ENCODE data around the gene PPIL4.

Gene PPIL4, protein sequence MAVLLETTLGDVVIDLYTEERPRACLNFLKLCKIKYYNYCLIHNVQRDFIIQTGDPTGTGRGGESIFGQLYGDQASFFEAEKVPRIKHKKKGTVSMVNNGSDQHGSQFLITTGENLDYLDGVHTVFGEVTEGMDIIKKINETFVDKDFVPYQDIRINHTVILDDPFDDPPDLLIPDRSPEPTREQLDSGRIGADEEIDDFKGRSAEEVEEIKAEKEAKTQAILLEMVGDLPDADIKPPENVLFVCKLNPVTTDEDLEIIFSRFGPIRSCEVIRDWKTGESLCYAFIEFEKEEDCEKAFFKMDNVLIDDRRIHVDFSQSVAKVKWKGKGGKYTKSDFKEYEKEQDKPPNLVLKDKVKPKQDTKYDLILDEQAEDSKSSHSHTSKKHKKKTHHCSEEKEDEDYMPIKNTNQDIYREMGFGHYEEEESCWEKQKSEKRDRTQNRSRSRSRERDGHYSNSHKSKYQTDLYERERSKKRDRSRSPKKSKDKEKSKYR

DNA sequence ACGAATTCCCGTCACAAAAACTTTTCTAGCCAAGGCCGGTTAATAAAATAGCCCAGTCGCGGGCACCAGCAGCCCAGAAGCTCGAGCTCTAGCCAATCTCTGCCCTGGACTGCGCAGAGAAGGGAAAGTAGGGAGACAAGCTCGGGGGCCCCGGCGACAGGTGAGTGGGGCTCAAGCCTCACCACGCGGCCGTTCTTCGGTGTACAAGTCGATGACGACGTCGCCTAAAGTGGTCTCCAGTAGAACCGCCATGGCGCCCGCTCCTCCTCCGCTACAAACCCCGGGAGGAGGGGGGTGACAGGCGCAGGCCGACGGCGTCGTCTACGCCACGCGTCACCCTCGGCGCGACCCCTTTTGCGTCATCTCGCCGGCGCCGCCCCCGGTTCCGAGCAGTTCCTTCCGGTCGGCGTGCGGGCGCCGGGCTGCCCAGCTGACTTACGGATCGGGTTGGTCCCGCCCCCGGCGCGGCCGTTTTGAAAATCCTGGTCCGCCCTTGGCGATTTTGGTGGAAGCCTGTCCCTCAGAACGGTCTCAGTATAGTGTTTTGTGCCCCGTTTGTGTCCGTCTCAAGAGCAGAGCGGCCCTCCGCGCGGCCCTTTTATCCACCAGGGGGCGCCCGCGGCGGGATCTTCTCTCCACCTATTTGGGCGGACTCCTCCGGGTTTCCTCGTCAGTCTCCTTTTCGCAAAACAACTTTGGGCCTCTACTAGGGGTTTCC, at the start of gene PPIL4:
Gene PPIL4 (minus strand): TSS at position 290 of the 718 bp plus-strand sequence. CDS start 38 bp downstream, at position 252.
- Histone ChIP-seq H3K9ac (ENCODE audit: low read depth in 1 of 2, low read length in 2 of 2) (peak within 1 kb of the TSS; percentile 87 to 99), H3K9me3 (ENCODE audit: control insufficient read depth in 2 of 2, low read length in 2 of 2) (no peaks in the 10 kb centered on the region), H3K4me3 (ENCODE audit: low read length in 2 of 2) (peak within 1 kb of the TSS; percentile 94 to 99), H3K27ac (ENCODE audit: low read depth in 2 of 2, low read length in 2 of 2) (peak within 1 kb of the TSS; percentile 93 to 96), H3K36me3 (ENCODE audit: control insufficient read depth in 2 of 2, insufficient read depth in 2 of 2, low read length in 2 of 2) (peaks cover 0 to under 1% of the 10 kb centered on the region in 2 donors), H3K27me3 (ENCODE audit: control insufficient read depth in 2 of 2, insufficient read depth in 2 of 2, low read length in 2 of 2) (no peaks in the 10 kb centered on the region), H3K4me1 (ENCODE audit: control insufficient read depth in 2 of 2, insufficient read depth in 2 of 2, low read length in 2 of 2) (peaks cover 10 to 16% of the 10 kb centered on the region in 2 donors)

GRCh38 chr6:149593408-149593807, 47.6 kb upstream of the PPIL4 start:
- Histone ChIP-seq H3K27me3 (ENCODE audit: control insufficient read depth in 2 of 2, insufficient read depth in 2 of 2, low read length in 2 of 2) (no peaks in the 10 kb centered on the region), H3K9me3 (ENCODE audit: control insufficient read depth in 2 of 2, low read length in 2 of 2) (no peaks in the 10 kb centered on the region), H3K9ac (ENCODE audit: low read depth in 1 of 2, low read length in 2 of 2) (no peak overlapping the region), H3K36me3 (ENCODE audit: control insufficient read depth in 2 of 2, insufficient read depth in 2 of 2, low read length in 2 of 2) (peaks cover 31 to 52% of the 10 kb centered on the region in 2 donors), H3K4me3 (ENCODE audit: low read length in 2 of 2) (no peak overlapping the region), H3K4me1 (ENCODE audit: control insufficient read depth in 2 of 2, insufficient read depth in 2 of 2, low read length in 2 of 2) (no peaks in the 10 kb centered on the region), H3K27ac (ENCODE audit: low read depth in 2 of 2, low read length in 2 of 2) (no peak overlapping the region)

DNA sequence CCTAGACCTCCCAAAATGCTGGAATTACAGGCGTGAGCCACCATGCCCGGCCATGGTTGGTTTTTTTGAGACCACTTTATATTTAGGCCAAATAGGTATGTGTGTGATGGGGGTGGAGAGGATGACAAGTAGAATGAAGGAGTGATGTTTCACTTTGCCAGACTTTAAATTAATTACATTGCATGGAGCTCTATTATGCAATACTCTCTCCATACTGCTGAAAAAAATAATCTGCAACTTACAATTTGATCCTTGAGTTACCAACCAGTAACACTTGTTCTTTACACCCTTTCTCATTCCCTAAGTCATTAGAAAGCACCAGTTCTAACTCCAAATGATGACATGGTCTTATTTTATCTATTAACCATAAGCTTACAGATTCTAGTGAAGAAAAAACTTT, 47.1 kb upstream of the PPIL4 start:
- Histone ChIP-seq H3K9ac (ENCODE audit: low read depth in 1 of 2, low read length in 2 of 2) (no peak overlapping the region), H3K27me3 (ENCODE audit: control insufficient read depth in 2 of 2, insufficient read depth in 2 of 2, low read length in 2 of 2) (no peaks in the 10 kb centered on the region), H3K27ac (ENCODE audit: low read depth in 2 of 2, low read length in 2 of 2) (no peak overlapping the region), H3K9me3 (ENCODE audit: control insufficient read depth in 2 of 2, low read length in 2 of 2) (no peaks in the 10 kb centered on the region), H3K4me1 (ENCODE audit: control insufficient read depth in 2 of 2, insufficient read depth in 2 of 2, low read length in 2 of 2) (no peaks in the 10 kb centered on the region), H3K36me3 (ENCODE audit: control insufficient read depth in 2 of 2, insufficient read depth in 2 of 2, low read length in 2 of 2) (peaks cover 29 to 50% of the 10 kb centered on the region in 2 donors), H3K4me3 (ENCODE audit: low read length in 2 of 2) (no peak overlapping the region)

- Histone ChIP-seq H3K36me3 (ENCODE audit: control insufficient read depth in 2 of 2, insufficient read depth in 2 of 2, low read length in 2 of 2) (peaks cover 21 to 31% of the 10 kb centered on the region in 2 donors), H3K9me3 (ENCODE audit: control insufficient read depth in 2 of 2, low read length in 2 of 2) (no peaks in the 10 kb centered on the region)
Observed at GRCh38 chr6:149586149-149586548, 40.3 kb upstream of the PPIL4 start.

GRCh38 chr6:149581349-149581748, 35.5 kb upstream of the PPIL4 start:
- H3K4me1 ChIP-seq (ENCODE audit: control insufficient read depth in 2 of 2, insufficient read depth in 2 of 2, low read length in 2 of 2) = no peaks in the 10 kb centered on the region
- peaks cover 28 to 31% of the 10 kb centered on the region in 2 donors for H3K36me3 ChIP-seq (ENCODE audit: control insufficient read depth in 2 of 2, insufficient read depth in 2 of 2, low read length in 2 of 2)
- no peaks in the 10 kb centered on the region for H3K27me3 ChIP-seq (ENCODE audit: control insufficient read depth in 2 of 2, insufficient read depth in 2 of 2, low read length in 2 of 2)
- no peaks in the 10 kb centered on the region for H3K9me3 ChIP-seq (ENCODE audit: control insufficient read depth in 2 of 2, low read length in 2 of 2)
- no peak overlapping the region for H3K4me3 ChIP-seq (ENCODE audit: low read length in 2 of 2)
- H3K9ac ChIP-seq (ENCODE audit: low read depth in 1 of 2, low read length in 2 of 2) = no peak overlapping the region
- H3K27ac ChIP-seq (ENCODE audit: low read depth in 2 of 2, low read length in 2 of 2) = no peak overlapping the region

More at GRCh38 chr6:149586149-149586548, 40.3 kb upstream of the PPIL4 start:
- Histone ChIP-seq H3K9ac (ENCODE audit: low read depth in 1 of 2, low read length in 2 of 2) (no peak overlapping the region), H3K27me3 (ENCODE audit: control insufficient read depth in 2 of 2, insufficient read depth in 2 of 2, low read length in 2 of 2) (no peaks in the 10 kb centered on the region), H3K4me3 (ENCODE audit: low read length in 2 of 2) (no peak overlapping the region), H3K27ac (ENCODE audit: low read depth in 2 of 2, low read length in 2 of 2) (no peak overlapping the region), H3K4me1 (ENCODE audit: control insufficient read depth in 2 of 2, insufficient read depth in 2 of 2, low read length in 2 of 2) (no peaks in the 10 kb centered on the region)

DNA sequence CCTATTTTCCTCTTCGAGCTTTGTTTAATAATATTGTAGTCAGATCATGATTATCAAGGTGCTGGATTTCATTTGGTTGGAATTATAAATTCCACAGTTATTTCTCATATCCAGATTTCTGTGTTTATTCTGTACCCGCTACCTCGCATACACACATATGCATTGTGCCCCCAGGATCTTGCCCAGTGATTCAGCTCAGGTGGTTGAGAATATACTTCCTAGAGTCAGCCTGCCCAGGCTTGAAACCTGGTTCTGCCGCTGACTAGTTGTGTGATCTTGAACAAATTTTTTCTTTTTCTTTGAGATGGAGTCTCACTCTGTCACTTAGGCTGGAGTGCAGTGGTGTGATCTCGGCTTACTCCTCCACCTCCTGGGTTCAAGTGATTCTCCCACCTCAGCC, 35.0 kb upstream of the PPIL4 start:
- Histone ChIP-seq H3K9ac (ENCODE audit: low read depth in 1 of 2, low read length in 2 of 2) (no peak overlapping the region), H3K27me3 (ENCODE audit: control insufficient read depth in 2 of 2, insufficient read depth in 2 of 2, low read length in 2 of 2) (no peaks in the 10 kb centered on the region), H3K27ac (ENCODE audit: low read depth in 2 of 2, low read length in 2 of 2) (no peak overlapping the region), H3K9me3 (ENCODE audit: control insufficient read depth in 2 of 2, low read length in 2 of 2) (no peaks in the 10 kb centered on the region), H3K36me3 (ENCODE audit: control insufficient read depth in 2 of 2, insufficient read depth in 2 of 2, low read length in 2 of 2) (peaks cover 26 to 28% of the 10 kb centered on the region in 2 donors), H3K4me1 (ENCODE audit: control insufficient read depth in 2 of 2, insufficient read depth in 2 of 2, low read length in 2 of 2) (no peaks in the 10 kb centered on the region), H3K4me3 (ENCODE audit: low read length in 2 of 2) (no peak overlapping the region)

DNA sequence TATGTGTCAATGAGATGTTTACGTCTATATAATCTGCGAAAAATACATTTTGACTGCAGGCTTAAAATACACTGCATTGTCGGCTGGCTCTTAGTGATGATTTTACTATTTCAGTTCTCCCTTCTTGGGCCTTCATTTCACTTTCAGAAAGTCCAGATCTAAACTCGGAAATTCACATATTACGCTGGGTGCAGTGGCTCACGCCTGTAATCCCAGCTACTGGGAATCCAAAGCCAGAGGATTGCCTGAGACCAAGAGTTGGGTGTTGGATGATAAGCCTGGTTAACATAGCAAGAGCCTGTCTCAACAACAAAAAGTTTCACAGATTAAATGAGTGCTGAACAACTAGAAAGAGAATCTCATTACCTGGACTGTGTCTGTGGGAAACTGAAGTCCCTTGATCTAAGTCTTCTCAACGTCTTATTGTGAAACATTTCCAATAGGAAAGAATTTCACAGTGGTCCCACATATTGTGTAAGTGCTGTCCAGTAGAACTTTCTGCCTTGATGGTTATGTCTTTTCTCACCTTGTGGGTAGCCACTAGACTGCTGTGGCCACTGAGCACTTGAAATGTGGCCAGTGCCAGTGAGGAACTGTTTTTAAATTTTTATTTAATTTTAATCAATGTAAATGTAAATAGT, 22.2 kb upstream of the PPIL4 start:
- H3K27ac ChIP-seq (ENCODE audit: low read depth in 2 of 2, low read length in 2 of 2) = no peak overlapping the region
- H3K27me3 ChIP-seq (ENCODE audit: control insufficient read depth in 2 of 2, insufficient read depth in 2 of 2, low read length in 2 of 2) = peaks cover 0 to 4% of the 10 kb centered on the region in 2 donors
- H3K9ac ChIP-seq (ENCODE audit: low read depth in 1 of 2, low read length in 2 of 2) = no peak overlapping the region
- H3K9me3 ChIP-seq (ENCODE audit: control insufficient read depth in 2 of 2, low read length in 2 of 2) = no peaks in the 10 kb centered on the region
- peaks cover 6 to 12% of the 10 kb centered on the region in 2 donors for H3K4me1 ChIP-seq (ENCODE audit: control insufficient read depth in 2 of 2, insufficient read depth in 2 of 2, low read length in 2 of 2)
- peak overlapping the region in 1 of 2 donors; percentile 91 for H3K4me3 ChIP-seq (ENCODE audit: low read length in 2 of 2)
- no peaks in the 10 kb centered on the region for H3K36me3 ChIP-seq (ENCODE audit: control insufficient read depth in 2 of 2, insufficient read depth in 2 of 2, low read length in 2 of 2)

GRCh38 chr6:149567194-149567586, 21.3 kb upstream of the PPIL4 start:
- H3K27ac ChIP-seq (ENCODE audit: low read depth in 2 of 2, low read length in 2 of 2) = peak overlapping the region; percentile 89
- peak overlapping the region; percentile 84 to 96 for H3K9ac ChIP-seq (ENCODE audit: low read depth in 1 of 2, low read length in 2 of 2)
- peaks cover 6 to 12% of the 10 kb centered on the region in 2 donors for H3K4me1 ChIP-seq (ENCODE audit: control insufficient read depth in 2 of 2, insufficient read depth in 2 of 2, low read length in 2 of 2)
- H3K4me3 ChIP-seq (ENCODE audit: low read length in 2 of 2) = peak overlapping the region; percentile 87 to 91
- H3K9me3 ChIP-seq (ENCODE audit: control insufficient read depth in 2 of 2, low read length in 2 of 2) = no peaks in the 10 kb centered on the region
- H3K36me3 ChIP-seq (ENCODE audit: control insufficient read depth in 2 of 2, insufficient read depth in 2 of 2, low read length in 2 of 2) = no peaks in the 10 kb centered on the region
- H3K27me3 ChIP-seq (ENCODE audit: control insufficient read depth in 2 of 2, insufficient read depth in 2 of 2, low read length in 2 of 2) = peaks cover 0 to 4% of the 10 kb centered on the region in 2 donors

- peaks cover 0 to 4% of the 10 kb centered on the region in 2 donors for H3K27me3 ChIP-seq (ENCODE audit: control insufficient read depth in 2 of 2, insufficient read depth in 2 of 2, low read length in 2 of 2)
Observed at GRCh38 chr6:149566410-149567193, 20.8 kb upstream of the PPIL4 start.

More at GRCh38 chr6:149566410-149567193, 20.8 kb upstream of the PPIL4 start:
- peaks cover 6 to 12% of the 10 kb centered on the region in 2 donors for H3K4me1 ChIP-seq (ENCODE audit: control insufficient read depth in 2 of 2, insufficient read depth in 2 of 2, low read length in 2 of 2)
- peak overlapping the region; percentile 84 to 96 for H3K9ac ChIP-seq (ENCODE audit: low read depth in 1 of 2, low read length in 2 of 2)
- no peaks in the 10 kb centered on the region for H3K9me3 ChIP-seq (ENCODE audit: control insufficient read depth in 2 of 2, low read length in 2 of 2)
- peak overlapping the region; percentile 87 to 91 for H3K4me3 ChIP-seq (ENCODE audit: low read length in 2 of 2)
- peak overlapping the region; percentile 89 for H3K27ac ChIP-seq (ENCODE audit: low read depth in 2 of 2, low read length in 2 of 2)
- no peaks in the 10 kb centered on the region for H3K36me3 ChIP-seq (ENCODE audit: control insufficient read depth in 2 of 2, insufficient read depth in 2 of 2, low read length in 2 of 2)
